ENCODE measurements around the gene TM7SF2. TPM values are rescaled to one million over a fixed set of nuclear protein-coding genes. Genes with fewer than 3 reads are reported as not detected.

Gene TM7SF2
- total and polyA plus RNA-seq, 7 experiments from 2014 or later: 15.0 to 37.8 (median 22.6) TPM

DNA sequence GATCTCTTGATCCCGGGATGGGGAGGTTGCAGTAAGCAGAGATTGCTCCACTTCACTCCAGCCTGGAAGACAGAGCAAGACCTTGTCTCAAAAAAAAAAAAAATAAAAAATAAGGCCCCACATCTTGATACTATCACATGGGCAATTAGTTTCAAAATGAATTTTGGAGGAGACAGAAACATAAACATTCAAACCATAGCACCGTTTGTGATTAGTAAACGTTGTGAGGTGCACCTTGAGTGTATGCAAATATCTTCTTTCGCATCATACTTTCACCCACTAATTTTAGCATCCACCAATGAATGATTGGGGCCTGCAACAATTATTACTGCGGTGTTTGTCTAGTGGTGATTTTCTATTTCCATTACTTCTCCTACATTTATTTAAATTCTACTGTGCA lies 47.3 kb downstream of the TM7SF2 start:
- CTCF ChIA-PET: interaction anchor here (0.7 kb wide), 1 partner anchor 83 kb away, joined by 3 read pairs; no protein-coding TSS in a partner anchor
- no peak for ATAC-seq

DNA sequence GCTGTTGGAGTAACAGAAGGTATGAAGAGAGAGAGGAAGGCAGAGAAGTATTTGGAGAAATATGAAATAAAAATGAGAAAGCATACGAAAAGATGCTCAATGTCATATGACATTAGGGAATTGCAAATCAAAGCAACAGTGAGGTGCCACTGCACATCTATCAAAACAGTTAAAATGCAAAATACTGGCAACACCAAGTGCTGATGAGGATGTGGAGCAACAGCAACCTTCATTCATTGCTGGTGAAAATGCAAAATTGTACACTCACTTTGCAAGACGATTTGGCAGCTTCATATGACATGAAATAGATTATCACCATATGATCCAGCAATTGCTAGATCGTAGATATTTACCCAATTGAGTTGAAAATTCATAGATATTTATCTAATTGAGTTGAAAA lies 49.0 kb downstream of the TM7SF2 start:
- H3K27me3 Mint-ChIP-seq: peaks cover 0 to 13% (median 0%) of the 10 kb centered on the region in 5 donors
- POLR2A ChIA-PET: no interaction called here
- H3K36me3 Mint-ChIP-seq: no peaks in the 10 kb centered on the region
- no peaks in the 10 kb centered on the region for H3K9me3 Mint-ChIP-seq
- Histone ChIP-seq H3K4me3 (ENCODE audit: low read length) (no peak overlapping the region), H3K36me3 (ENCODE audit: control insufficient read depth in 2 of 3, insufficient read depth in 3 of 3, low read length in 3 of 3) (no peaks in the 10 kb centered on the region), H3K27me3 (ENCODE audit: control insufficient read depth in 2 of 2, insufficient read depth in 2 of 2, low read length in 2 of 2) (no peaks in the 10 kb centered on the region), H3K27ac (ENCODE audit: low read depth, low read length) (no peak overlapping the region), H3K9me3 (ENCODE audit: control insufficient read depth in 2 of 3, low read length in 3 of 3) (no peaks in the 10 kb centered on the region), H3K4me1 (ENCODE audit: control insufficient read depth in 2 of 2, insufficient read depth in 2 of 2, low read length in 2 of 2) (no peaks in the 10 kb centered on the region)
- CTCF ChIA-PET: no interaction called here
- ATAC-seq (no peak), DNase-seq (no peak)
- no peak overlapping the region for H3K4me3 Mint-ChIP-seq
- H3K4me1 Mint-ChIP-seq: no peaks in the 10 kb centered on the region
- H3K27ac Mint-ChIP-seq: no peak overlapping the region
- intact Hi-C loops (cut with micrococcal nuclease): no loop called here

More for the DNA sequence above, 47.3 kb downstream of the TM7SF2 start:
- Mint-ChIP-seq H3K27me3 (peaks cover 0 to 13% (median 0%) of the 10 kb centered on the region in 5 donors), H3K27ac (no peak overlapping the region), H3K36me3 (no peaks in the 10 kb centered on the region), H3K9me3 (no peaks in the 10 kb centered on the region), H3K4me1 (no peaks in the 10 kb centered on the region), H3K4me3 (no peak overlapping the region)
- no peak overlapping the region for H3K4me3 ChIP-seq (ENCODE audit: low read length)
- no peaks in the 10 kb centered on the region for H3K4me1 ChIP-seq (ENCODE audit: control insufficient read depth in 2 of 2, insufficient read depth in 2 of 2, low read length in 2 of 2)
- no peaks in the 10 kb centered on the region for H3K27me3 ChIP-seq (ENCODE audit: control insufficient read depth in 2 of 2, insufficient read depth in 2 of 2, low read length in 2 of 2)
- H3K27ac ChIP-seq (ENCODE audit: low read depth, low read length): no peak overlapping the region
- H3K36me3 ChIP-seq (ENCODE audit: control insufficient read depth in 2 of 3, insufficient read depth in 3 of 3, low read length in 3 of 3): no peaks in the 10 kb centered on the region
- H3K9me3 ChIP-seq (ENCODE audit: control insufficient read depth in 2 of 3, low read length in 3 of 3): no peaks in the 10 kb centered on the region
- POLR2A ChIA-PET: interaction anchor here (0.7 kb wide), 1 partner anchor 1130 kb away, joined by 3 read pairs; the partner anchor contains the start of gene YIF1A
- no peak for DNase-seq
- intact Hi-C loops (cut with micrococcal nuclease): no loop called here

DNA sequence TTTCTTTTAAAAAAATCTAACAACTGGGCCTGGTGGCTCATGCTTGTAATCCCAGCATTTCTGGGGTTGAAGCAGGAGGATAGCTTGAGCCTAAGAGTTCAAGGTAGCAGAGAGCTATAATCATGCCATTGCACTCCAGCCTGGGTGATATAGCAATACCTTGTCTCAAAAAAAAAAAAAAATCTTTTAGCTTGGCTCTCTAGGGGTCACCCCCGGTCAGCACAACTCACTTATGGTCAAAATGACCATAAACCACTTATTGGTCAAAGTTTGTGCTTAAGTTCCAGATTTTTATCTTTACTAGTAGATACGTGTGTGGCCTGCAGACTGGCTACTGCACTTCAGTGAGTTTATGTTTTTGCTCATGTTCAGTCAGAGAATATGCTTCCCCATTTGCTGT lies 52.0 kb downstream of the TM7SF2 start:
- ChIA-PET CTCF (no interaction called here), POLR2A (no interaction called here)
- intact Hi-C loops (cut with micrococcal nuclease): no loop called here
- no peak overlapping the region for H3K4me3 Mint-ChIP-seq
- no peak overlapping the region for H3K27ac Mint-ChIP-seq
- Histone ChIP-seq H3K36me3 (ENCODE audit: control insufficient read depth in 2 of 3, insufficient read depth in 3 of 3, low read length in 3 of 3) (no peaks in the 10 kb centered on the region), H3K27me3 (ENCODE audit: control insufficient read depth in 2 of 2, insufficient read depth in 2 of 2, low read length in 2 of 2) (no peaks in the 10 kb centered on the region), H3K4me1 (ENCODE audit: control insufficient read depth in 2 of 2, insufficient read depth in 2 of 2, low read length in 2 of 2) (no peaks in the 10 kb centered on the region), H3K27ac (ENCODE audit: low read depth, low read length) (no peak overlapping the region), H3K4me3 (ENCODE audit: low read length) (no peak overlapping the region), H3K9me3 (ENCODE audit: control insufficient read depth in 2 of 3, low read length in 3 of 3) (no peaks in the 10 kb centered on the region)
- H3K36me3 Mint-ChIP-seq: no peaks in the 10 kb centered on the region
- H3K27me3 Mint-ChIP-seq: peaks cover 0 to 11% (median 0%) of the 10 kb centered on the region in 5 donors
- peaks cover 0 to 3% (median 0%) of the 10 kb centered on the region in 7 donors for H3K4me1 Mint-ChIP-seq
- ATAC-seq (peak; percentile 40), DNase-seq (no peak)
- H3K9me3 Mint-ChIP-seq: no peaks in the 10 kb centered on the region

Small RNA genes within 50 kb of the gene (microRNA-seq; reads per million reads assigned to microRNA genes)
- gene MIR6751 (ENCODE audit: borderline microRNAs expressed): not detected

Other genes with a start within 250 kb of the TM7SF2 start
- gene EHD1, start 233.3 kb upstream of the TM7SF2 start, total RNA-seq: 100 to 1,000 TPM; 124 to 263 (median 208) TPM
- gene EHD1, start 233.3 kb upstream of the TM7SF2 start, polyA plus RNA-seq: 100 to 1,000 TPM; 102 to 141 TPM
- gene ATG2A, start 194.7 kb upstream of the TM7SF2 start, total RNA-seq: 100 to 1,000 TPM in 1 of 5 experiments, 10 to 100 TPM in 4; 30.6 to 105 (median 36.2) TPM
- 1 to 10 TPM; 3.4 to 5.2 TPM for gene ATG2A, start 194.7 kb upstream of the TM7SF2 start, polyA plus RNA-seq
- gene PPP2R5B, start 187.2 kb upstream of the TM7SF2 start, total RNA-seq: 10 to 100 TPM; 11.9 to 19.1 (median 18.8) TPM
- 1 to 10 TPM; 4.5 to 7.5 TPM for gene PPP2R5B, start 187.2 kb upstream of the TM7SF2 start, polyA plus RNA-seq
- under 1 TPM in 1 of 5 experiments, not detected in 4; 0.48 TPM for gene GPHA2, start 176.0 kb upstream of the TM7SF2 start, total RNA-seq
- gene GPHA2, start 176.0 kb upstream of the TM7SF2 start, polyA plus RNA-seq: not detected
- 1 to 10 TPM in 1 of 5 experiments, under 1 TPM in 3, not detected in 1; 0.48 to 1.1 (median 0.85) TPM for gene MAJIN, start 139.8 kb upstream of the TM7SF2 start, total RNA-seq
- gene MAJIN, start 139.8 kb upstream of the TM7SF2 start, polyA plus RNA-seq: 1 to 10 TPM in 1 of 2 donors, not detected in 1; 1.2 TPM
- gene BATF2, start 114.9 kb upstream of the TM7SF2 start, total RNA-seq: under 1 TPM in 1 of 5 experiments, not detected in 4; 0.39 TPM
- gene BATF2, start 114.9 kb upstream of the TM7SF2 start, polyA plus RNA-seq: not detected
- 10 to 100 TPM; 22.6 to 60.8 (median 32.2) TPM for gene ARL2, start 97.7 kb upstream of the TM7SF2 start, total RNA-seq
- gene ARL2, start 97.7 kb upstream of the TM7SF2 start, polyA plus RNA-seq: 10 to 100 TPM; 90.0 to 96.1 TPM
- 10 to 100 TPM; 13.1 to 29.0 (median 21.7) TPM for gene SNX15, start 84.4 kb upstream of the TM7SF2 start, total RNA-seq
- 10 to 100 TPM; 13.7 to 15.7 TPM for gene SNX15, start 84.4 kb upstream of the TM7SF2 start, polyA plus RNA-seq
- 10 to 100 TPM in 1 of 5 experiments, 1 to 10 TPM in 4; 2.7 to 18.2 (median 8.6) TPM for gene SAC3D1, start 70.7 kb upstream of the TM7SF2 start, total RNA-seq
- gene SAC3D1, start 70.7 kb upstream of the TM7SF2 start, polyA plus RNA-seq: 10 to 100 TPM; 11.5 to 17.2 TPM
- 10 to 100 TPM; 12.2 to 23.4 (median 18.8) TPM for gene NAALADL1, start 53.3 kb upstream of the TM7SF2 start, total RNA-seq
- gene NAALADL1, start 53.3 kb upstream of the TM7SF2 start, polyA plus RNA-seq: 10 to 100 TPM; 18.6 to 25.3 TPM
- 10 to 100 TPM in 1 of 5 experiments, 1 to 10 TPM in 1, under 1 TPM in 3; 0.56 to 68.1 (median 0.81) TPM for gene CDCA5, start 27.8 kb upstream of the TM7SF2 start, total RNA-seq
- gene CDCA5, start 27.8 kb upstream of the TM7SF2 start, polyA plus RNA-seq: under 1 TPM; 0.31 to 0.47 TPM
- gene ZFPL1, start 27.6 kb upstream of the TM7SF2 start, total RNA-seq: 10 to 100 TPM; 29.9 to 53.0 (median 49.3) TPM
- gene ZFPL1, start 27.6 kb upstream of the TM7SF2 start, polyA plus RNA-seq: 10 to 100 TPM; 24.2 to 30.9 TPM
- gene VPS51, start 15.7 kb upstream of the TM7SF2 start, total RNA-seq: 100 to 1,000 TPM; 159 to 269 (median 256) TPM
- gene VPS51, start 15.7 kb upstream of the TM7SF2 start, polyA plus RNA-seq: 100 to 1,000 TPM; 106 to 130 TPM
- gene ZNHIT2, start 5.8 kb downstream of the TM7SF2 start, total RNA-seq: 10 to 100 TPM in 4 of 5 experiments, 1 to 10 TPM in 1; 9.9 to 18.2 (median 11.3) TPM
- 10 to 100 TPM; 29.9 to 35.6 TPM for gene ZNHIT2, start 5.8 kb downstream of the TM7SF2 start, polyA plus RNA-seq
- gene FAU, start 10.3 kb downstream of the TM7SF2 start, total RNA-seq: 1,000 to 10,000 TPM; 1,053 to 1,849 (median 1,722) TPM
- gene FAU, start 10.3 kb downstream of the TM7SF2 start, polyA plus RNA-seq: 1,000 to 10,000 TPM; 1,055 to 1,372 TPM
- 10 to 100 TPM; 38.1 to 65.5 (median 51.9) TPM for gene MRPL49, start 10.4 kb downstream of the TM7SF2 start, total RNA-seq
- 100 to 1,000 TPM in 1 of 2 donors, 10 to 100 TPM in 1; 93.7 to 102 TPM for gene MRPL49, start 10.4 kb downstream of the TM7SF2 start, polyA plus RNA-seq
- gene SYVN1, start 22.6 kb downstream of the TM7SF2 start, total RNA-seq: 10 to 100 TPM; 61.0 to 84.6 (median 67.9) TPM
- 10 to 100 TPM in 1 of 2 donors, 1 to 10 TPM in 1; 8.6 to 15.0 TPM for gene SYVN1, start 22.6 kb downstream of the TM7SF2 start, polyA plus RNA-seq
- gene SPDYC, start 58.4 kb downstream of the TM7SF2 start, total RNA-seq: not detected
- gene SPDYC, start 58.4 kb downstream of the TM7SF2 start, polyA plus RNA-seq: not detected
- gene CAPN1, start 70.1 kb downstream of the TM7SF2 start, total RNA-seq: 100 to 1,000 TPM in 3 of 5 experiments, 10 to 100 TPM in 2; 93.6 to 195 (median 130) TPM
- 10 to 100 TPM; 73.1 to 78.8 TPM for gene CAPN1, start 70.1 kb downstream of the TM7SF2 start, polyA plus RNA-seq
- 10 to 100 TPM; 13.4 to 51.6 (median 27.8) TPM for gene POLA2, start 150.1 kb downstream of the TM7SF2 start, total RNA-seq
- 10 to 100 TPM in 1 of 2 donors, 1 to 10 TPM in 1; 9.0 to 12.9 TPM for gene POLA2, start 150.1 kb downstream of the TM7SF2 start, polyA plus RNA-seq
- gene CDC42EP2, start 203.0 kb downstream of the TM7SF2 start, total RNA-seq: 1 to 10 TPM in 2 of 5 experiments, under 1 TPM in 3; 0.58 to 1.8 (median 0.89) TPM
- not detected for gene CDC42EP2, start 203.0 kb downstream of the TM7SF2 start, polyA plus RNA-seq
- 10 to 100 TPM; 45.3 to 99.3 (median 88.1) TPM for gene DPF2, start 222.0 kb downstream of the TM7SF2 start, total RNA-seq
- 10 to 100 TPM; 52.4 to 70.6 TPM for gene DPF2, start 222.0 kb downstream of the TM7SF2 start, polyA plus RNA-seq
- 1 to 10 TPM in 4 of 5 experiments, under 1 TPM in 1; 0.39 to 2.0 (median 1.6) TPM for gene TIGD3, start 242.9 kb downstream of the TM7SF2 start, total RNA-seq
- under 1 TPM; 0.45 to 0.75 TPM for gene TIGD3, start 242.9 kb downstream of the TM7SF2 start, polyA plus RNA-seq